Measurements from ENCODE around the gene HTRA2.
"Not testable (repeated sequence)": the region's sequence is repeated elsewhere in the genome, so short reads cannot be mapped to it uniquely, and the experiment has no call there.

Gene HTRA2

DNA sequence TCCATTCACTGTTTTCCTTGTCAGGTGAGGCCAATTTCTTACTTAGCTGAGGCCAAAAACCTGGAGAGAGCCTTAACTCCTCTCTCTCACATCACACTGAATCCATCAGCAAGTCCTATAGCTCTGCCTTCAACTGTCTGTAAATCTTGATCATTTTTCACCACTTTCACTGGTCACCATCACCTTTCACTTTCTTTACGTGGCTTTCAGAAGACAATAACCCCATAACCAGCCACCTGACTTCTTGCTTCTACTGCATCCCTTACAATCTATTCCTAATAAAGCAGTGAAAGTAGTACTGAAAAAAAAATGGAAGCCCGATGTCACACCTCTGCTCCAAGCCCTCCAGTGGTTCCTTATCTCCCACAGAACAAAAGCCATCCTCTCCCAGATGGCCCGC, 16.3 kb downstream of the HTRA2 start:
- no peak for DNase-seq

DNA sequence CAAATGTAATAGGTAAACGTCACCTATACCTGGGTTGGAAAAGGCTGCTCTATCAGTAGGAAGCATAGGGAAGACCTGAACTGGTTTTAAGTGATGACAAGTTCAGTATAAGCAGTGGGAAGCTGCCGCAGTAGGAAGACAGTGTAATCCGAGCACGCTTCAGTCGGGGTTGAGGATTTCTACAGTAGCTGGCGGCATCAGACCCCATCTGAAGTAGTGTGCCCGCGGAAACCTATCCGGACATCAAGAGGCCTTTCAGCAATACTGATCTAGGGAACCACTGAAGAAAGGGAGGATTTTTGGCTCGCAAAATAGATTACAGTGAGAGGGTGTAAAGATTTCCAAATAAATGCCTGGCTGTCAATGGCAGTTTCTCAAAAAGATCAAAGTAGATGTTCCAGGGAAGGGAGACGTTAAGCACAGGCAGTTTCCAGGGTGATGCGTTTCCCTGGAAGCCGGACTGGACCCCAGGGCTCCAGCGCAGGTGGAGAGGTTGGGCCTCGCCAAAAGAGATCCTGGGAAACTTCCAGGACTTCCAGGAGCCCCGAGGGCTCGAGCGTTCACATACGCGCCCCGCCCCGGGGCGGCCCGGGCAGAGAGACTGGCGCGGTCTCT, 18.7 kb downstream of the HTRA2 start:
- no peak for DNase-seq

DNA sequence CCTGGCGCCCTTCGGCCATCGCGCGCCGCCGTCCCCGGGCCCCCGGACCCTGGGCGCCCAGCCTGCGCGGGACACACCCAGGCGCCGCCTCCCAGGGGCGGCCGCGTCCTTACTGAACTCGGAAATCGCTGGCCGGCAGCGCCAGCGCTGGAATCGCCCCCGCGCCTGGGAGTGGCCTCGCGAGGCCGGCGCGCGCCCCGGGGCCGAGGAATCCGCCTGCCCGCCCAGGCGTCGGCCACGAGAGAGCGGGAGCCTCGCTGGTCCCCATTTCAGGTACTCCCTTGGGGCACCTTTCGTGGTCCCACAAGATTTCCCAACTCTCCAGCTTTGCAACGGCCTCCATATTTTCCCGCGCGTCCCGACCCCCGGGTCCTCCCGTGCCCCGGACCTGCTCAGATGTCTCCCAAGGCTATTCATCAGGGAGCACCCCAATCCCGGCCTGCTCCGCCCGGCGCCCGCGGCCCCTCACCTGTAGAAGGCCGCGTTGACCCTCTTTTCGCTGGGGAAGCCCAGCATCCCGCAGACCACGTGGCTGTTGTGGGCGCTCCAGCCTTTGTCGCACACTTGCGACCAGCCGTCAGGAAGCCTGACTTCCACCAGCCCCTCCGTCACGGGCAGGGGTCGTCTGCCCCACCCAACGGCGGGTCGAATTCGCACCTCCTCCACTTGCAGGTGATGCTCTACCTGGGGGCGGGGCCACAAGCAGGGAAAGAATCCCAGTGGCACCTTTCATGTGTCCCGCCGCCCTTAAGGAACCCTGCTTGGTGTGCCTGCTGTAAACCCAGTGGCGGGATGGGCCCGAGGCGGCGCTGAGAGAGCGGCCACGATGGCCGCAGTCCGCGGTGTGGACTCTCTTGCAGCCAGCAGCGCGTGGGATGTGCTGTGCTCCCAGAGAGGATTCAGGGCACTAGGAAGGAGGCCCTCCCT, 19.4 kb downstream of the HTRA2 start:
- no peak for DNase-seq

DNA sequence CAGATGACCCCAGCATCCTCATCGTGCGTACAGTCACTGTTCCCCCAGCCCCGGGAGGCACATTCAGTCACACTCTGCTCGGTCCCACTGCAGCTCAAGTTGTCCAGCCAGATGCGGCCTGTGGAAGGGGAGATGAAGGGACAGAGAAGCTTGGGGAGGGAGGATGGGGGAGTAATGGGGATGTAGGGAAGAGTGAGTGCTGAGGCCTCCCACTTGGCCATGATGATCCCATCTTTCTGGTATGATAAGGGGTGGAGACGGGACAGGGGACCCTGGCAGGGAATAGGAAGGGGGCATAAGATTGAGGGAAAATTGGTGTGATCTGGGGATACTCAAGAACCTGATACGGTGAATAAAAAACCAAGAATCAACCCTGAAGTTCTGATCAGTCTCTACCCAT, 20.5 kb downstream of the HTRA2 start:
- no peak for DNase-seq

DNA sequence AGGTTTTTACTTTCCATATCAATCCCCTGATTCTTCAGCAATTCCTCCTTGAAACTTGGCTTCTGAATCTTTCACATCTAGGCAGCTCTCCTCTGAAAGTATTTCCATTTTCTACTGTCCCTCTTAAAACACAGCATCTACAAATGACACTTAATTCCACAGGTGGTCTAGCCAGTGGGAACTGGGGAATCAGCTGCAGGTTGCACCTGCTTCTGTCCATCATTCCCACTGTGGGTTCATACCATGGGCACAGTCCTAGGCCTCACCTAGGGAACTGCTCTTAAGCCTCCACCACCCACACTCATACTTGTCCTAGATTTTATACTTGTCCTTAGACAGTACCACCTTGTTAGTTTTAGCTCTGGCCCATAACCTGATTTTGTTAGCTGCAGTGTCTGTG, 21.8 kb downstream of the HTRA2 start:
- no peak for DNase-seq

DNA sequence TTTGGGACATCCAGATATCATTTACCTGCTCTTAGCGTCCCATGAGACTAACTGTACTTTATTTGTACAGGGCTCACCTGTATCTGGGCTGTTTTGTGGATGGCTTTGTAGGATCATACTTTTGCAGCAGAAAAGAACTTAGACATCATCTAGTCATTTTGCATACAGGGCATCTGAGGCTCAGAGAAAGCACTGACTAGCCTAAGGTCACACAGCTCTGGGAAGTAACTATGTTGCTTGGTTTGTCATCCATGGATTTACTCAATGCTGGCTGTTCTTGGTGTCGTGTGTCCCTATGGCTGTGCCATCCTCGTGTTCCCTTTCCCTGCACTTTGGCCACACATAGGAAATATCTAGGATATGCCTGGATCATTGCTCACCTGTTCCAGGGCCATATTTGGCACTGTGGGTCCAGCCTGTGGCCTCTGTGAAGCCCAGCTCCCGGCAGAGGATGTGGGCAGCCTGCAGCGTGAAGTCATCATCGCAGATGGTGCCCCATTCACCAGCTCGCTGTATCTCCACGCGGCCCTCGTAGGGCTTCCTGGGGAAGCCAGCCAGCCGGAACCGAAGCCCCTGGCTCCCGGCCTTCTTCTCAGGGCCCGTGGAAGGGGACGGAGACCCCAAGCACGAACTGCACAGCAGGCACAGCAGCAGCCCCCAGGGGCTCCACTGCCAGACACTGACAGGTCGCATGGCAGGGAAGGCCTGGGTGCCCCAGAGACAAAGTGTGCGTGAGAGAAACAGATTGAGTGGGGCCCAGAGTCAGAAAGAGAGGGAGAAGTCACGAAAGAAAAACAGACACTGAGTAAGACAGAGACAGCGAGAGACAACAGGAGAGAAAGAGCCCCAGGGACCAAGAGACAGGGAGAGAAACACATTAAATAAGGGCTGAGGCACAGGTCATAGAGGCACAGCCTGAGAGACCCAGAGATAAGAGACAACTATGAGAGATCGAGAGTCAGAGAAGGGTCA, 22.5 kb downstream of the HTRA2 start:
- no peak for DNase-seq

DNA sequence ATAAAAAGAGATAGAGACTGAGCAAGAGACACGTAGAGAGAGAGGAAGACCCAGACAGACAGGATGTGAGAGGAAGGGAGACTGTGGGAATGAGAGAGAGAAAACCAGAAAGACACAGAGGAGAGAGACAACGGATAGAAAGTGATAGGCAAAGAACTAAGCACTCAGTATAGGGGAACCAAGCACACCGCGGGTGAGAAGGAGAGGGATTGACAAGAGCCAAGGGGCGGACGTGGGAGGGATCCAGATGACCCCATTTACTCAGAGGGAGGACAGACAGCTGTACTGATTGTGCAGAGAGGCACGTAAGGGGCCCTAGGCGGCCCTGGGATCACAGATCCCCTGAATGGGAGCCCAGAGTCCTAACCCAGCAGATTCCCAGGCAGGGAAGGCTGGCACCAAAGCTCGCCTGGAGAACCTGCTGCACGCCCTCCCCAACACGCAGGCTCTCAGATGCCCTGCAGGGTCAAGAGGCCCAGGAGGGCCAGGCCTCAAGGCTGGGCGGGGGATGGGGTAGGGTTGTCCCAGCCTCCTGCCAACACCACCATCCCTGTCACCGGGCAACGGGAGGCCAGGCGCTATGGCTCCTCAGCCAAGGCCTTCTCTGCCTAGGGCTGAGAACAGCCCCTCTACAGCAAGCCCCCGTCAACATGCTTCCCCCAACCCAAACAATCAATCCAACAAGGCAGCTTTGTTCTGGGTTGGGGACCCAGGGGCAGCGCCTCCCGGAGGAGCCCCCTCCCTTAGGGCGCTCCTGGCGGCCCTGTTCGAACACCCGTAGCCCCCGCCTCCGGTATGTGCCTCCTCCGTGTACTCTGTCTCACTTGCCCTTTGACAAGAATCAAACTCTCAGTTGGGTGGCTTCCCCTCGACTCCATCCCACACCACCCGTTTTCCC, 23.4 kb downstream of the HTRA2 start:
- no peak for DNase-seq

DNA sequence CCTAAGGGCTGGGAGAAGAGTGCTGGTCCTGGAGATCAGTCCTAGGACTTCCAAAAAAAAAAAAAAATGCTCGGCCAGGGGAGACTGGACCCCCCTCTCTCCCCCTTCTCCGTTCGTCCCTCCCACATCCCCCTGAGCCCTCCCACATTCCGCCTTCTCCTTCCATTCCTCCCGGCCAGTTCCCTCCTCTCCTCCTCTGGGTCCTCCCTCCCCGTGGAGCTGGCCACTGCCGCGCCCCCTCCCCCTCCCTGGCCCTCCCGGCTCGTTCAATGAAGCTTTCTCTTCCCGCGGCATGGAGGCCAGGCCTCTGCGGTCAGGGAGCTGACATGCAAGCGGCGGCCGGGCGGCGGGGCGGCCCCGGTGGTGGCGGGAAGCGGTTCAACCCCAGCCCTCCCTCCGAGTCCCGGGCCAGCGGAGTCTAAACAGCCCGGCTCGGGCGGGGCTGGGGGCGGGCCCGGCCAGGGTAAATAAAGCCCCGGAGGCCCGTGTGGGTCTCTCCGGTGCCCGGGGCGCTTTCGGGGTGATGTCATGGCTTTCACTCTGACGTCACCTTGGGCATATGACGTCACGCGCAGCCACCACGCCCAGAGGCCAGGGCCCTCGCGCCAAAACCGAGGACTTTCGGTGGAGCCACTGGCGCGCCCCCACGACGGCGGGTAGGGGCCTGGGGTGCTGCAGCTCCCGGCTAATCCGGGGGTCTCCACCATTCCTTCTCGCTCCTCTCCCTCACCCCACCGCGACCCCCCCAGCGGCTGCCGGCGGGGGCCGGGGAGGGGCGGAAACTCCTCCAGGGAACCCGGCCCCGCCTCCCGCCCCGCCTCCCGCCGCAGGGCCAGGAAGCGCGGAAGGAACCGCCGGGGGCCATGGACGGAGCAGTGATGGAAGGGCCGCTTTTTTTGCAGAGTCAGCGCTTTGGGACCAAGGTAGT, 24.4 kb downstream of the HTRA2 start, which contains the start of the genes DOK1 and LOXL3:
TSS of gene DOK1 (plus strand) at position 829 of the 928 bp plus-strand sequence. CDS start at position 864, 35 bp downstream.
TSS of gene LOXL3 (minus strand) at position 51 of the 928 bp plus-strand sequence. CDS start 1,308 bp downstream, outside the sequence.
- DNase-seq, result peak; percentile 91

DNA sequence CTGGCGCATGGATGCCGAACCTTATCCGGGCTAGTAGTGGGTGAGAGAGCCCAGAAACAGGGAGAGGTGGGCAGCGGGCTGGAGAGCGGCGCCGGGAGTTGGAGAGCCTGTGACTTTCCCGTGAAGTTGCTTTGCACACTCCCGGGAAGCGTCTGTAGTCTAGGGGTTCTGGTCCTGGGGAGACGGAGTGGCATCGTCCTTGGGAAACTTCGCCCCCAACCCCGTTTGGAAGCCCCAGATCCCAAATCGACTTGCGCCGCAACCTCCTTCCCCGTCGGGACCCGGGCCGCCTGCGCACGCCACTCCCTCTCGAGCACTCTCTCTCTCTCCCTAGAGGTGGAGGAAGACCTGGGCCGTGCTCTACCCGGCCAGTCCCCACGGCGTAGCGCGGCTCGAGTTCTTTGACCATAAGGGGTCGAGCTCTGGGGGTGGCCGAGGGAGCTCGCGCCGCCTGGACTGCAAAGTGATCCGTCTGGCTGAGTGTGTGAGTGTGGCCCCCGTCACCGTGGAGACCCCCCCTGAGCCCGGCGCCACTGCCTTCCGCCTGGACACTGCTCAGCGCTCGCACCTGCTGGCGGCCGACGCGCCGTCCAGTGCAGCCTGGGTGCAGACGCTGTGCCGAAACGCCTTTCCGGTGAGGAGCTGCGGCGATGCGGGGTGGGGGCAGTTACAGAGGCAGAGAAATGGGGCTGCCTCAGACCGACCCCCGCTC, 25.2 kb downstream of the HTRA2 start:
- peak; percentile 54 for DNase-seq

DNA sequence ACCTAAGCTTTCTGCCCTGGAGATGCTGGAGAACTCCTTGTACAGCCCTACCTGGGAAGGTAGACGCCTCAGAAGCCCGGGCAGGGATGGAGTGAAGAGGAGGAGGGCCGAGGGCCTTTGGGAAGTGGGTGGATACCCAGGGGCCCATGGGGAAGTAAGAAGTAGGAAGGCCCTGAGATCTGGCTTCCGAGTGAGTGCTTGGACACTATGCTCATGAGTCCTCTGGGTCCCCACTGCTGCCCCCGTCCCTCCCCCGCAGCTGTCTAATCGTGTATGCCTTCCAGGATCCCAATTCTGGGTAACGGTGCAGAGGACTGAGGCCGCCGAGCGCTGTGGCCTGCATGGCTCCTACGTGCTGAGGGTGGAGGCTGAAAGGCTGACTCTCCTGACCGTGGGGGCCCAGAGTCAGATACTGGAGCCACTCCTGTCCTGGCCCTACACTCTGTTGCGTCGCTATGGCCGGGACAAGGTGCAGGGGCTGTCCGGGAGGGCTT, 25.9 kb downstream of the HTRA2 start:
- DNase-seq, result no peak

DNA sequence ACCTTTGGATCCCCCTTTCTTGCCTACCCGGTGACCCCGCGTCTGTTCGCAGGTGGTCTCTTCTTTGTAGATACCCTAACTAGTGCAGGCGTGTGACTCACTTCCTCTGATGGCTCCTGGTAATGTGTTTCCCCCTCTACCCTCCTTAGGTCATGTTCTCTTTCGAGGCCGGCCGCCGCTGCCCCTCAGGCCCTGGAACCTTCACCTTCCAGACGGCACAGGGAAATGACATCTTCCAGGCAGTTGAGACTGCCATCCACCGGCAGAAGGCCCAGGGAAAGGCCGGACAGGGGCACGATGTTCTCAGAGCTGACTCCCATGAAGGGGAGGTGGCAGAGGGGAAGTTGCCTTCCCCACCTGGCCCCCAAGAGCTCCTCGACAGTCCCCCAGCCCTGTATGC, 26.4 kb downstream of the HTRA2 start:
- no peak for DNase-seq

DNA sequence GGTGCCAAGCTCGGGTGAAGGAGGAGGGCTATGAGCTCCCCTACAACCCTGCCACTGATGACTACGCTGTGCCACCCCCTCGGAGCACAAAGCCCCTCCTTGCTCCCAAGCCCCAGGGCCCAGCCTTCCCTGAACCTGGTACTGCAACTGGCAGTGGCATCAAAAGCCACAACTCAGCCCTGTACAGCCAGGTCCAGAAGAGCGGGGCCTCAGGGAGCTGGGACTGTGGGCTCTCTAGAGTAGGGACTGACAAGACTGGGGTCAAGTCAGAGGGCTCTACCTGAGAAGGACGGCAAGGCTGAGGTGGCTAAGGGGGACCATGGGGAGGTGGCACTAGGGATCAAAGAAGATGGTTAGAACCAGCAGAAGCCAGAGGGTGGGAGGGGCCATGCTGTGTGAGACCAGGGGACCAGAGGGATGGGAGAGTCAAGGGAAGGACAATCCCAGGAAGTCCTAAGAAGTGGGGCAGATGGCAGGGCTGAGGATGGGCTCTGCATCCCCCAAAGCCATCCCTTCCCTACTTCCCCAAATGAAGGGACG, 27.2 kb downstream of the HTRA2 start:
- DNase-seq, result no peak

DNA sequence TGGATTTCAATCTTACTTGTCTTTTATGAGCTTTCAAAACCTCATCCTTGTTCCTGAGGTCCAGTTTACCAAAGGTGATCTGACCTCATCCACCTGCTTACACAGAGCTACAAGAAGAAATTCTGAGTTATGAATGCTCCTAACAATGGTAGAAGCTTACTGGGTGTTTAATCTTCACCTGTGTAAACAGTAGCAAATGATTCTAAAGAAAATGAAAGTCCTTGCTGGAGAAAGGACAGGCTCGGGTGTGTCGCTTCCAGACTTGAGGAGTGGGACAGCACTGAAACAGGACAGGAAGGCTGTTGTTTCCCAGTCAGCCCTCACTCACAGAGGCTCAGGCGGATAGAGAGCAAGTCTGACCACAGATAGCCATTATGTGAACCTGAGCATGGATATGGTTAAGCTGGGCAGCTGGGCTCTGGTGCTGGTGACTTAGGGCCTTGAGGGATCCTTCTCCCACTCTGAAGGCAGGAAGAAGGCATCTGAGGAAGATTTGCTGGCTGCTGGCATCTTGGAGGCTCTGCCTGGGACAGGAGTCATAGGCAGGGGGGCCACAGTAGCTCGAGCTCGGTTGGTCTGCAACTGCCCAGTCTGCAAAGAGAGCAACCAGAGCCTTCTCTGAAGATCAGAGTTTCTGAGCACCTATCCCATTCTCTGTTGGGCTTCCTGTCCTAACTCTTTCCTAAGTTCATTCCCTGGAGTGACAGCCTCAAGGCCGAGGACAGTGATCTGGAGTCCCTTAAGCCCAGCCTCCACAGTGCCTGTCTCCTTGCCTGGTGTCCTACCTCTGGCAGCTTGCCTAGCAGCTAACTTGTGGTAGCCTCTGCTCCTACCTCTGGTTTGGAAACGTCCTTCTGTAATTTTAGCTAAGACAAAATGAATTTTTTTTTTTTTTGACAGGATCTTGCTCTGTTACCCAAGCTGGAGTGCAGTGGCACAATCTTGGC, 28.8 kb downstream of the HTRA2 start:
- no peak for DNase-seq

DNA sequence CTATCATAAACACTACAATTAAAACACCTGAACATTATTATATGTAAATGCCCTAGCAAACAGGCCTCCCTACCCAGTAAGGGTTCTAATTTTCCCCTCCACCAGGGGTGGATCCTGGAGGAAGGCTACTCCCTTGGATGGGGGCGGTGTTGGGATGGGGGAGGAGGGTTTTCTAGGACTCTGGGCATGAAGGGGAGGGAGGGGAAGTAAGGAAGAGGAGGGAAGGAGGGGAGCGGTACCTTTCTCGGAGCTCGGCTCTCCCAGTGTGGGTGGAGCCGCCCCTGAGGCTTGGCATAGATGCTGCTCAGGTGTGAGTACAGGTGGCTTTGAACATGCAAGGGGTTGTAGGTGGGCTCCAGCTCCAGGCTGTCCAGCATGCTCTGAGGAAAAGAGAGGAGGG, 30.2 kb downstream of the HTRA2 start:
- no peak for DNase-seq

DNA sequence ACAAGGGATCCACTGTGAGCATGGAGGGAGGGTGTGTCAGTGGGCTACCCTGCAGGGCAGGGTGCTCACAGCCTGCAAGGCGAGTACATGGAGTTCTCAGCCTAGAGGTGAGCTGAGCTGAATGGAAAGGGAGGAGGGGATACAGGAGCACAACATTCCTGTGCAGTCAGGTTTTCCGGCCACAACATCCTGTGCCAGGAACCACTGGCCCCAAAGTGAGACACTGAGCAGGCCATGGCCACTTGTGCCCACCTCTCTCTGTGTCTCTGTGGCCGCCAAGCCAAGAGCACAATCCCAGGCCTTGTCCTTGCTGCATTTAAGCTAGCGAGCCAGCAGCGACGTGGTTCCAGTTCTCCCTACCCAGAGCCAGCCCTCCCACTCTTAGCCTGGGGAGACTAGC, 30.9 kb downstream of the HTRA2 start:
- no peak for DNase-seq

DNA sequence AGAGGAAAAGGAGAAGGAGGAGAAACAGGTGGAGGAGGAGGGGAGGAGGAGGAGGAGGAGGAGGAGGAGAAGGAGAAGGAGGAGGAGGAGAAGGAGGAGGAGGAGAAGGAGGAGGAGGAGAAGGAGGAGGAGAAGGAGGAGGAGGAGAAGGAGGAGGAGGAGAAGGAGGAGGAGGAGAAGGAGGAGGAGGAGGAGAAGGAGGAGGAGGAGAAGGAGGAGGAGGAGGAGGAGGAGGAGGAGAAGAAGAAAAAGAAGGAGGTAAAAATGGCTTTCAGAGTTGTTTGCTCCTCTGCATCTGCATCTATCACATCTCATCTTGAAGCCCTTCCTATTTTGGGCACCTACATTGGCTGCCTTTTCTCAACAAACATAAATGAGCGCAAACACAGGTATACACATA, 31.3 kb downstream of the HTRA2 start:
- DNase-seq, result not testable (repeated sequence)

DNA sequence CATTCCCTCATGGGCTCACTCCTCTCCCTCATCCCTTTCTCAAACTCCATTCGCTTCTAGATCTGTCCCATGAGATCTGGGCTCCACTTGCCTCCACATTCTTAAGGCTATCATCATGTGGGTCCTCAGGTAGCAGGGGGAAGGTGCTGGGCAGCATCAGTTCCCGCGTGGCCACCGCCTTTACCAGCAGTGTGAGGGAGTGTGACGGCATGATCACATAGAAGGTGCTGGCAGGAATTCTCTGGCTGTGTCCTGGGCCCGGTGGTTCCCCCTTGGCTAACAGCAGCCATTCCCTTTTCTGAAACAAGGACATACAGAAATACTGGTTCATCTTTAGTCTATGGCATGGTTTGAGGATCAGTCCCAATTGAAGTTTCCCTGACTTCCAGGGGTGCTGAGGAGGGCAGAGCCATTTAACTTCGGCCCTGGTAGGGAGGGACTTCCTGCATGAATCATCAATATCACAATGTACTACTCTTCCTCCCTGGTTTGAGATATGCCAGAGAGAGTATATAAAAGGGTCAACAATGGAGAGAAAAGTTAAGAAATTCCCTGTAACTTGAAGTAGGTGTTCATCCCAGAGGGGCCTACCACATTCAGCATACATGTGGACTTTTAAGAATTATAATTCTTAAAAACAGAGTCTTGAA, 32.5 kb downstream of the HTRA2 start:
- no peak for DNase-seq

DNA sequence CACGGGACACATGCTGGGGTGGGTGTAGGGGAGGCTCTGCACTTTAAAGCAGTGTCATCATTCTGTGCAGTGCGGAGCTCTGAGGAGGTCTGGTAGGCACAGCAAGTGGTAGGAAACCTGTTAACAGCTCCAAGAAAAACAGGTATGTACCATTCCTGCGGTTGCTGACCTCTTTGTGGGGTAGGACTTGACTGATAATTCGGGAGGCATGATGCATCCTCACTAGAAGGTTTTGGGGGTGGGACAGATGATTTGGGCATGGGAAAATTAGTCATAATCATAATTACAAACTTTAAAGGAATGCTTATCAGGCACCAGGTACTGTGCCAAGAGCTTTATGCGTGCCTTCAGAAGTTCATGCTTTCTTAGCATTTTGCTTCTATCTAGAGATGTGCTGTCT, 34.5 kb downstream of the HTRA2 start:
- DNase-seq, result no peak

Measured in activated CD4-positive, alpha-beta T cell treated with anti-CD3 and anti-CD28 coated beads, Interleukin-2, Interleukin-6, amounts not matched to agents 100 ng/mL and 50 ng/mL, durations not matched to agents 16 hours and 8 hours (primary cell).